GM19438 (cell line): Measurements from ENCODE around the gene DND1.
"Not testable (repeated sequence)": the region's sequence is repeated elsewhere in the genome, so short reads cannot be mapped to it uniquely, and the experiment has no call there.

Source experiments
- ATAC-seq: cut with Tn5 transposase; IDR thresholded peaks from one replicate; pipeline ENCODE4 v1.9.1; 2021; ENCODE audit warnings: low read depth; ENCODE audit not compliant: unreplicated experiment

The DND1 gene

GRCh38 chr5:140674211-140674610 is 835 bp upstream of the DND1 start:
- no peak for ATAC-seq

GRCh38 chr5:140672455-140673186 is 755 bp downstream of the DND1 start:
- no peak for ATAC-seq

GRCh38 chr5:140671472-140672125 is 1.8 kb downstream of the DND1 start:
- ATAC-seq: no peak

- not testable (repeated sequence) for ATAC-seq
Measured at GRCh38 chr5:140671035-140671434, 2.3 kb downstream of the DND1 start.

- ATAC-seq: peak; percentile 97
Measured at GRCh38 chr5:140664359-140665119, 8.8 kb downstream of the DND1 start, which contains the start of gene WDR55. Gene WDR55 (plus strand): TSS chr5:140664904. CDS start chr5:140664913, 9 bp downstream.

- no peak for ATAC-seq
Measured at GRCh38 chr5:140664030-140664358, 9.4 kb downstream of the DND1 start.

GRCh38 chr5:140660371-140660770 is 13.0 kb downstream of the DND1 start:
- ATAC-seq: not testable (repeated sequence)

GRCh38 chr5:140658870-140659269 is 14.5 kb downstream of the DND1 start:
- ATAC-seq: no peak

- ATAC-seq: peak; percentile 40
Measured at GRCh38 chr5:140647042-140647419, 26.3 kb downstream of the DND1 start.

GRCh38 chr5:140642718-140643117 is 30.7 kb downstream of the DND1 start:
- no peak for ATAC-seq

- no peak for ATAC-seq
Measured at GRCh38 chr5:140641716-140642115, 31.7 kb downstream of the DND1 start.

GRCh38 chr5:140639148-140639981 is 34.0 kb downstream of the DND1 start, which contains the start of gene TMCO6:
Gene TMCO6 (plus strand): TSS chr5:140639451. CDS start chr5:140639528, 77 bp downstream.
- peak; percentile 88 for ATAC-seq

- not testable (repeated sequence) for ATAC-seq
Measured at GRCh38 chr5:140638898-140639147, 34.6 kb downstream of the DND1 start.

GRCh38 chr5:140637371-140638100 is 35.8 kb downstream of the DND1 start:
- ATAC-seq: no peak

GRCh38 chr5:140635291-140636257 is 37.8 kb downstream of the DND1 start:
- ATAC-seq: no peak

GRCh38 chr5:140634103-140634502 is 39.3 kb downstream of the DND1 start:
- ATAC-seq: no peak

- ATAC-seq: no peak
Measured at GRCh38 chr5:140633501-140633900, 39.9 kb downstream of the DND1 start.

- peak; percentile 16 for ATAC-seq
Measured at GRCh38 chr5:140633021-140633471, 40.3 kb downstream of the DND1 start, which contains the start of gene CD14. Gene CD14 (minus strand): TSS chr5:140633175. CDS start chr5:140633071, 104 bp downstream.
